ENCODE data around the gene LRRFIP1. TPM values are rescaled to one million over a fixed set of nuclear protein-coding genes. Genes with fewer than 3 reads are reported as not detected.

LRRFIP1 gene
- polyA plus RNA-seq, 2 of the 4 experiments (the other 2 are of a cell fraction), result 75.6 to 93.0 TPM

DNA sequence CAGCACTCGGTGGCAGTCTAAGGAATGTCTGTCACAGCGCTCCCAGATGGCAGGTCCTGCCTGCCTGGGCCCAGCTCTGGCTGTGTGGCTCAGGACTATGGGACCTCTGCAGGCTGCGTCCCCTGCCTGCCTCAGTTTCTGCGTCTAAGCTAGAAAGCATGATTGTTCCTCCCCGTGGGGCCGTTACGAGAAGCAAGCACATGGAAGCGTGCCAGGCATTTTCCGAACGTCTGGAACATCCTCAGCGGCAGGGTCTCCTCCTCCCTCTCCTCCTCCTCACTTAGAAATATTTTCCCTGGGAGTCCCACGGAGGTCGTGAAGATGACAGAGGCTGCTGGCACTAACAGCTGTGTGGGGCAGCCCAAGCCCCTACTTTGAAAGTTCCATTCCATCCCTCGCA lies 43.3 kb downstream of the LRRFIP1 start:
- ChIA-PET POLR2A (no interaction called here), CTCF (interaction anchor here (0.8 to 9.1 kb wide), 7 partner anchors 12 to 104 kb away, joined by 3 to 295 read pairs (median 34); no protein-coding TSS in a partner anchor)
- ATAC-seq (no peak), FAIRE-seq (no peak), DNase-seq (ENCODE audit: low read depth in 1 of 2, low spot score in 1 of 2) (no peak)
- no peaks in the 10 kb centered on the region for H3K9me3 ChIP-seq
- H3K27ac ChIP-seq, result no peak overlapping the region
- no peak overlapping the region for H3K4me2 ChIP-seq
- TF ChIP-seq RFX5 (IDR thresholded peaks at IDR 0.05) (no peak), JUNB (IDR thresholded peaks at IDR 0.05) (no peak), ZNF302 (CRISPR knock-in tag; IDR thresholded peaks at IDR 0.05) (no peak), BHLHE40 (IDR thresholded peaks at IDR 0.05; ENCODE audit: low read depth, low read length) (no peak)
- H3K4me3 ChIP-seq, result no peak overlapping the region
- H3K4me1 ChIP-seq, result peaks cover 10% of the 10 kb centered on the region; the same call in 2 of the 3 replicates
- WGBS (ENCODE audit: missing lambda C conversion rate), result 94% methylated on average over 14 of the region's 14 CpGs

DNA sequence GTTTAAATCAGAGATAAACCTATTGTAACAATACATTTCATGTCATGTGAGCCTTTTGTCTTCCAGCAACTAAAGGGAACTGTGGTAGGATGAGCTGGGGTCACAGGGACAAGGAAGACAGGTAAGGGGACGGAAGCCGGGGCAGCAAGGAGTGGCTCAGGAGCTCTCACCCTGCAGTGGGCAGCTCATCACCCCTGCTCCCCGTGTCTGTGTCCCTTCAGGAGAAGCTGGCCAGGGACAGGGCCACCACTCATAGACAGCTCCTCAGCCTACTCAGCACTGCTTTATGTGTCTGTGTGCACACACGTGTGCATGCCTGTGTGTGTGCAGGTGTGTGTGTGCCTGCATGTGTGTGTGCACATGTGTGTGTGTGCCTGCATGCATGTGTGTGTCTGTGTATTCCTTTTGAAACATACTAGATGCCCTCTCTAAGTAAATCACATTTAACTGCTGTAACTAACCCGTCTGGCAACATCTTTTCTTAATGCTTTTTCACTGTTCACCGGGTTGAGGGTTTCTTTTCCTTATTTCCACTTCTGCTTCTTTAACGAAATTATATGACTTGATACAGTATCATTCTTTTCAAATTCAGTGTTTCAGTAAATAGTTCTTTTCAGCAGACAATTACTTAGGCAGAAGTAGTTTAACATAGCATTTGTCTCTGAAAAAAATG lies 44.2 kb downstream of the LRRFIP1 start:
- POLR2A ChIA-PET, result no interaction called here
- WGBS (ENCODE audit: missing lambda C conversion rate), result 75% methylated on average over 7 of the region's 7 CpGs
- Histone ChIP-seq H3K9me3 (no peaks in the 10 kb centered on the region), H3K4me1 (peaks cover 10% of the 10 kb centered on the region; the same call in 2 of the 3 replicates), H3K4me2 (no peak overlapping the region), H3K4me3 (no peak overlapping the region), H3K27ac (no peak overlapping the region)
- FAIRE-seq (no peak), DNase-seq (ENCODE audit: low read depth in 1 of 2, low spot score in 1 of 2) (no peak), ATAC-seq (no peak)
- CTCF ChIA-PET, result interaction anchor here (0.9 to 9.1 kb wide), 15 partner anchors 11 to 111 kb away, joined by 3 to 295 read pairs (median 15); no protein-coding TSS in a partner anchor
- TF ChIP-seq CHD4 (IDR thresholded peaks at IDR 0.05; ENCODE audit: borderline replicate concordance) (no peak), ELK1 (IDR thresholded peaks at IDR 0.05; ENCODE audit: low read depth, low read length) (no peak), JUN (IDR thresholded peaks at IDR 0.05) (no peak), RFX5 (IDR thresholded peaks at IDR 0.05) (no peak), PHF8 (IDR thresholded peaks at IDR 0.05; ENCODE audit: borderline replicate concordance, low read depth) (no peak), EHMT2 (IDR thresholded peaks at IDR 0.05; ENCODE audit: low read depth) (no peak), HOXB13 (CRISPR knock-in tag; IDR thresholded peaks at IDR 0.05; ENCODE audit: low read depth) (no peak), FOSB (CRISPR knock-in tag; IDR thresholded peaks at IDR 0.05) (no peak), GATA3 (IDR thresholded peaks at IDR 0.05; ENCODE audit: borderline replicate concordance) (no peak), ZC3H11A (IDR thresholded peaks at IDR 0.05) (no peak), HDAC2 (IDR thresholded peaks at IDR 0.05) (no peak), CEBPB (IDR thresholded peaks at IDR 0.05) (no peak), HOXB5 (CRISPR knock-in tag; IDR thresholded peaks at IDR 0.05) (no peak), TP53 (CRISPR knock-in tag; IDR thresholded peaks at IDR 0.05) (no peak), POLR2AphosphoS2 (conservative IDR thresholded peaks at IDR 0.05; ENCODE audit: low read length) (no peak), SREBF2 (IDR thresholded peaks at IDR 0.05) (no peak), POLR2A (IDR thresholded peaks at IDR 0.05; ENCODE audit: low read length) (no peak)
- TF ChIP-seq, protein P1, sequence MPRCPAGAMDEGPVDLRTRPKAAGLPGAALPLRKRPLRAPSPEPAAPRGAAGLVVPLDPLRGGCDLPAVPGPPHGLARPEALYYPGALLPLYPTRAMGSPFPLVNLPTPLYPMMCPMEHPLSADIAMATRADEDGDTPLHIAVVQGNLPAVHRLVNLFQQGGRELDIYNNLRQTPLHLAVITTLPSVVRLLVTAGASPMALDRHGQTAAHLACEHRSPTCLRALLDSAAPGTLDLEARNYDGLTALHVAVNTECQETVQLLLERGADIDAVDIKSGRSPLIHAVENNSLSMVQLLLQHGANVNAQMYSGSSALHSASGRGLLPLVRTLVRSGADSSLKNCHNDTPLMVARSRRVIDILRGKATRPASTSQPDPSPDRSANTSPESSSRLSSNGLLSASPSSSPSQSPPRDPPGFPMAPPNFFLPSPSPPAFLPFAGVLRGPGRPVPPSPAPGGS (IDR thresholded peaks at IDR 0.05), result no peak
- TF ChIP-seq, protein P2, sequence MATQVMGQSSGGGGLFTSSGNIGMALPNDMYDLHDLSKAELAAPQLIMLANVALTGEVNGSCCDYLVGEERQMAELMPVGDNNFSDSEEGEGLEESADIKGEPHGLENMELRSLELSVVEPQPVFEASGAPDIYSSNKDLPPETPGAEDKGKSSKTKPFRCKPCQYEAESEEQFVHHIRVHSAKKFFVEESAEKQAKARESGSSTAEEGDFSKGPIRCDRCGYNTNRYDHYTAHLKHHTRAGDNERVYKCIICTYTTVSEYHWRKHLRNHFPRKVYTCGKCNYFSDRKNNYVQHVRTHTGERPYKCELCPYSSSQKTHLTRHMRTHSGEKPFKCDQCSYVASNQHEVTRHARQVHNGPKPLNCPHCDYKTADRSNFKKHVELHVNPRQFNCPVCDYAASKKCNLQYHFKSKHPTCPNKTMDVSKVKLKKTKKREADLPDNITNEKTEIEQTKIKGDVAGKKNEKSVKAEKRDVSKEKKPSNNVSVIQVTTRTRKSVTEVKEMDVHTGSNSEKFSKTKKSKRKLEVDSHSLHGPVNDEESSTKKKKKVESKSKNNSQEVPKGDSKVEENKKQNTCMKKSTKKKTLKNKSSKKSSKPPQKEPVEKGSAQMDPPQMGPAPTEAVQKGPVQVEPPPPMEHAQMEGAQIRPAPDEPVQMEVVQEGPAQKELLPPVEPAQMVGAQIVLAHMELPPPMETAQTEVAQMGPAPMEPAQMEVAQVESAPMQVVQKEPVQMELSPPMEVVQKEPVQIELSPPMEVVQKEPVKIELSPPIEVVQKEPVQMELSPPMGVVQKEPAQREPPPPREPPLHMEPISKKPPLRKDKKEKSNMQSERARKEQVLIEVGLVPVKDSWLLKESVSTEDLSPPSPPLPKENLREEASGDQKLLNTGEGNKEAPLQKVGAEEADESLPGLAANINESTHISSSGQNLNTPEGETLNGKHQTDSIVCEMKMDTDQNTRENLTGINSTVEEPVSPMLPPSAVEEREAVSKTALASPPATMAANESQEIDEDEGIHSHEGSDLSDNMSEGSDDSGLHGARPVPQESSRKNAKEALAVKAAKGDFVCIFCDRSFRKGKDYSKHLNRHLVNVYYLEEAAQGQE (IDR thresholded peaks at IDR 0.05), result no peak

All from A549 (cell line).